HepG2 (cell line): ENCODE measurements around the gene LUC7L2. TPM values are rescaled to one million over a fixed set of nuclear protein-coding genes. Genes with fewer than 3 reads are reported as not detected.
A peak's percentile ranks its signal among the peaks of the same experiment; 100 is the strongest.

Experiments used
- BCLAF1 ChIP-seq: fragments of 450-650 bp; IDR thresholded peaks from 2 replicates; pipeline ENCODE4 v1.6.1; 2017; ENCODE audit warnings: mild to moderate bottlenecking
- GTF3A ChIP-seq: sonication (generic); formaldehyde crosslinking; conservative IDR thresholded peaks from 2 replicates; pipeline ENCODE4 v1.4.0; 2020; ENCODE audit warnings: mild to moderate bottlenecking, missing genetic modification reagents
- HDAC1 ChIP-seq: sonication (generic); formaldehyde crosslinking; IDR thresholded peaks from 2 replicates; pipeline ENCODE4 v1.5.1; 2020; ENCODE audit warnings: mild to moderate bottlenecking, missing genetic modification reagents
- KLF12 ChIP-seq: sonication (generic); formaldehyde crosslinking; IDR thresholded peaks from 2 replicates; pipeline ENCODE4 v1.4.0; 2020; ENCODE audit warnings: missing genetic modification reagents, borderline replicate concordance
- ZBTB46 ChIP-seq: sonication (generic); formaldehyde crosslinking; IDR thresholded peaks from 2 replicates; pipeline ENCODE4 v1.4.0; 2020; ENCODE audit warnings: mild to moderate bottlenecking, missing genetic modification reagents, borderline replicate concordance
- ZFP37 ChIP-seq: sonication (generic); formaldehyde crosslinking; IDR thresholded peaks from 2 replicates; pipeline ENCODE4 v1.4.0; 2020; ENCODE audit warnings: missing genetic modification reagents, borderline replicate concordance
- ZNF180 ChIP-seq: sonication (generic); formaldehyde crosslinking; IDR thresholded peaks from 2 replicates; pipeline ENCODE4 v1.4.0; 2020; ENCODE audit warnings: low read depth, missing genetic modification reagents, borderline replicate concordance
- ZNF615 ChIP-seq: sonication (generic); formaldehyde crosslinking; IDR thresholded peaks from 2 replicates; pipeline ENCODE4 v1.5.0; 2020; ENCODE audit warnings: mild to moderate bottlenecking, missing genetic modification reagents, borderline replicate concordance
- ZNF749 ChIP-seq: sonication (generic); formaldehyde crosslinking; IDR thresholded peaks from 2 replicates; pipeline ENCODE4 v1.8.0; 2022; ENCODE audit warnings: mild to moderate bottlenecking, missing genetic modification reagents, moderate library complexity, borderline replicate concordance
- ZNF75D ChIP-seq: sonication (generic); formaldehyde crosslinking; IDR thresholded peaks from 2 replicates; pipeline ENCODE4 v1.8.1; 2023; ENCODE audit warnings: missing genetic modification reagents, mild to moderate bottlenecking, borderline replicate concordance
- ZNF761 ChIP-seq: sonication (generic); formaldehyde crosslinking; conservative IDR thresholded peaks from 2 replicates; pipeline ENCODE4 v1.4.0; 2020; ENCODE audit warnings: mild to moderate bottlenecking, missing genetic modification reagents
- ZNF839 ChIP-seq: sonication (generic); formaldehyde crosslinking; IDR thresholded peaks from 2 replicates; pipeline ENCODE4 v1.4.0; 2020; ENCODE audit warnings: missing genetic modification reagents, mild to moderate bottlenecking, borderline replicate concordance
- polyA plus RNA-seq, 8 experiments: library from polyadenylated mRNA; depleted of rRNA in 3 of 8; stranded (reverse) in 7 of 8; unstranded in 1 of 8; fragments of >200 nt; fragmentation: Illumina TruSeq in 4 of 8; extraction: Trizol in 4 of 8; gene quantifications; 2 replicates each; pipeline versions ENCODE4 v1.2.1 to v1.2.3, GENCODE V29; 2011 to 2016; ENCODE audit warnings: low read depth in 4 of 8, missing spikeins in 1 of 8, mixed read lengths in 1 of 8; ENCODE audit not compliant: insufficient read depth in 1 of 8
- total RNA-seq, 5 experiments: library from RNA; depleted of rRNA; stranded (reverse); fragments of >200 nt; fragmentation: Illumina TruSeq; extraction: Trizol; gene quantifications; 2 replicates each; pipeline ENCODE4 v1.2.3, GENCODE V29; 2016; ENCODE audit warnings: low read depth in 1 of 5
- TF ChIP-seq, protein P1 (sequence below), 2 experiments: sonication (generic) in 1 of 2; formaldehyde crosslinking in 1 of 2; IDR thresholded peaks; 2 replicates each; pipeline versions ENCODE4 v1.4.0 to v1.6.1; 2016 to 2020; ENCODE audit warnings: borderline replicate concordance in 1 of 2, low read depth in 1 of 2, mild to moderate bottlenecking in 1 of 2, missing genetic modification reagents in 1 of 2
- TF ChIP-seq, protein P2 (sequence below): sonication (generic); formaldehyde crosslinking; IDR thresholded peaks from 2 replicates; pipeline ENCODE4 v1.8.0; 2022; ENCODE audit warnings: missing genetic modification reagents, mild to moderate bottlenecking, moderate library complexity, borderline replicate concordance
- TF ChIP-seq, protein P3 (sequence below): IDR thresholded peaks from 2 replicates; pipeline ENCODE4 v1.6.1; 2016; ENCODE audit warnings: low read depth, borderline replicate concordance

The LUC7L2 gene
- total and polyA plus RNA-seq, 2 of the 13 experiments (the other 11 are each of a cell fraction or from before 2014, with no cell fraction given), result 17.9 to 50.7 TPM

- TF ChIP-seq, protein P1, sequence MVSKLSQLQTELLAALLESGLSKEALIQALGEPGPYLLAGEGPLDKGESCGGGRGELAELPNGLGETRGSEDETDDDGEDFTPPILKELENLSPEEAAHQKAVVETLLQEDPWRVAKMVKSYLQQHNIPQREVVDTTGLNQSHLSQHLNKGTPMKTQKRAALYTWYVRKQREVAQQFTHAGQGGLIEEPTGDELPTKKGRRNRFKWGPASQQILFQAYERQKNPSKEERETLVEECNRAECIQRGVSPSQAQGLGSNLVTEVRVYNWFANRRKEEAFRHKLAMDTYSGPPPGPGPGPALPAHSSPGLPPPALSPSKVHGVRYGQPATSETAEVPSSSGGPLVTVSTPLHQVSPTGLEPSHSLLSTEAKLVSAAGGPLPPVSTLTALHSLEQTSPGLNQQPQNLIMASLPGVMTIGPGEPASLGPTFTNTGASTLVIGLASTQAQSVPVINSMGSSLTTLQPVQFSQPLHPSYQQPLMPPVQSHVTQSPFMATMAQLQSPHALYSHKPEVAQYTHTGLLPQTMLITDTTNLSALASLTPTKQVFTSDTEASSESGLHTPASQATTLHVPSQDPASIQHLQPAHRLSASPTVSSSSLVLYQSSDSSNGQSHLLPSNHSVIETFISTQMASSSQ (IDR thresholded peaks at IDR 0.05; ENCODE audit: low read depth), result peak; percentile 32; the same call in 1 of the 2 replicates
- TF ChIP-seq, protein P1 (CRISPR knock-in tag; IDR thresholded peaks at IDR 0.05; ENCODE audit: borderline replicate concordance), result peak; percentile 75; the same call in 1 of the 2 replicates
- TF ChIP-seq ZFP37 (peak; percentile 58; the same call in 1 of the 2 replicates), ZNF839 (CRISPR knock-in tag) (0 out of 2 replicates have a peak, but pooled peaks have one; percentile 35), ZNF75D (CRISPR knock-in tag) (no peak), KLF12 (CRISPR knock-in tag) (peak; percentile 91; the same call in 1 of the 2 replicates), ZBTB46 (CRISPR knock-in tag) (no peak; the same call in 1 of the 2 replicates), HDAC1 (peak; percentile 81), BCLAF1 (no peak), ZNF761 (CRISPR knock-in tag) (peak; percentile 93), ZNF180 (CRISPR knock-in tag) (peak; percentile 36; the same call in 1 of the 2 replicates), ZNF749 (peak; percentile 59; the same call in 1 of the 2 replicates), GTF3A (CRISPR knock-in tag) (no peak), ZNF615 (CRISPR knock-in tag) (no peak)
- TF ChIP-seq, protein P2, sequence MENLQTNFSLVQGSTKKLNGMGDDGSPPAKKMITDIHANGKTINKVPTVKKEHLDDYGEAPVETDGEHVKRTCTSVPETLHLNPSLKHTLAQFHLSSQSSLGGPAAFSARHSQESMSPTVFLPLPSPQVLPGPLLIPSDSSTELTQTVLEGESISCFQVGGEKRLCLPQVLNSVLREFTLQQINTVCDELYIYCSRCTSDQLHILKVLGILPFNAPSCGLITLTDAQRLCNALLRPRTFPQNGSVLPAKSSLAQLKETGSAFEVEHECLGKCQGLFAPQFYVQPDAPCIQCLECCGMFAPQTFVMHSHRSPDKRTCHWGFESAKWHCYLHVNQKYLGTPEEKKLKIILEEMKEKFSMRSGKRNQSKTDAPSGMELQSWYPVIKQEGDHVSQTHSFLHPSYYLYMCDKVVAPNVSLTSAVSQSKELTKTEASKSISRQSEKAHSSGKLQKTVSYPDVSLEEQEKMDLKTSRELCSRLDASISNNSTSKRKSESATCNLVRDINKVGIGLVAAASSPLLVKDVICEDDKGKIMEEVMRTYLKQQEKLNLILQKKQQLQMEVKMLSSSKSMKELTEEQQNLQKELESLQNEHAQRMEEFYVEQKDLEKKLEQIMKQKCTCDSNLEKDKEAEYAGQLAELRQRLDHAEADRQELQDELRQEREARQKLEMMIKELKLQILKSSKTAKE (CRISPR knock-in tag), result peak; percentile 81
- TF ChIP-seq, protein P3, sequence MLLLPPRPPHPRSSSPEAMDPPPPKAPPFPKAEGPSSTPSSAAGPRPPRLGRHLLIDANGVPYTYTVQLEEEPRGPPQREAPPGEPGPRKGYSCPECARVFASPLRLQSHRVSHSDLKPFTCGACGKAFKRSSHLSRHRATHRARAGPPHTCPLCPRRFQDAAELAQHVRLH (CRISPR knock-in tag), result peak; percentile 64; the same call in 1 of the 2 replicates
Measured at GRCh38 chr7:139359366-139360209, at the start of gene LUC7L2 (continued).
